ENCODE measurements around the gene TRABD.
"Not testable (repeated sequence)": the region's sequence is repeated elsewhere in the genome, so short reads cannot be mapped to it uniquely, and the experiment has no call there.

The TRABD gene

GRCh38 chr22:50201191-50202129 lies 15.7 kb downstream of the TRABD start:
- DNase-seq (ENCODE audit: low read depth): no peak

- no peak for DNase-seq (ENCODE audit: low read depth)
These were observed 16.5 kb downstream of the TRABD start for GRCh38 chr22:50202130-50202666.

DNA sequence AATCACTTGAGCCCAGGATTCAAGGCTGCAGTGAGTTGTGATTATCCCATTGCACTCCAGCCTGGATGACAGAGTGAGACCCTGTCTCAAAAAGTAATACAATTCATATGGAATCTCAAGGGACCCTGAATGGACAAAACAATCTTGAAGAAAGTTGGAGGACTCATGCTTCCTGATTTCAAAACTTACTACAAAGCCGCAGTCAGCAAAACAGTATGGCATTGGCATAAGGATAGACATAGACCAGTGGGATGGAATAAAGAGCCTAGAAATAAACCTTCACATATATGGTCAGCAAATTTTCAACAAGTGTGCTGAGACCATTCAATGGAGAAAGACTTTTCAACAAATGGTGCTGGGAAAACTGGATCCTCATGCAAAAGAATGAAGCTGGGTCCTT lies 17.6 kb downstream of the TRABD start:
- no peak for DNase-seq (ENCODE audit: low read depth)

DNA sequence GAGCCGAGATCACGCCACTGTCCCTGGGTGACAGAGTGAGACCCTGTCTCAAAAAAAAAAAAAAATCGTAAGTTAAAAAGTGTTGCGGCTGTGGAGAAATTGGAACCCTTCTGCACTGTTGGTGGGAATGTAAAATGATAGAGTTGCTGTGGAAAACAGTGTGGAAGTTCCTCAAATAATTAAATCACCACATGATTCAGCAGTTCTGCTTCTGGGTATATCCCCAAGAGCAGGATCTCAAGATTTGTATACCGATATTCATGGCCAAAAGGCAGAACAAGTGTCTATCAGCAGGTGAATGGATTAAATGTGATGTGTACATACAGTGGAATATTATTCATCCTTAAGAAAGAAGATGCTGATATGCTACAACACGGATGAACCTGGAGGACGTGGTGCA lies 18.9 kb downstream of the TRABD start:
- no peak for DNase-seq (ENCODE audit: low read depth)

GRCh38 chr22:50204998-50205397 lies 19.3 kb downstream of the TRABD start:
- DNase-seq (ENCODE audit: low read depth): not testable (repeated sequence)

DNA sequence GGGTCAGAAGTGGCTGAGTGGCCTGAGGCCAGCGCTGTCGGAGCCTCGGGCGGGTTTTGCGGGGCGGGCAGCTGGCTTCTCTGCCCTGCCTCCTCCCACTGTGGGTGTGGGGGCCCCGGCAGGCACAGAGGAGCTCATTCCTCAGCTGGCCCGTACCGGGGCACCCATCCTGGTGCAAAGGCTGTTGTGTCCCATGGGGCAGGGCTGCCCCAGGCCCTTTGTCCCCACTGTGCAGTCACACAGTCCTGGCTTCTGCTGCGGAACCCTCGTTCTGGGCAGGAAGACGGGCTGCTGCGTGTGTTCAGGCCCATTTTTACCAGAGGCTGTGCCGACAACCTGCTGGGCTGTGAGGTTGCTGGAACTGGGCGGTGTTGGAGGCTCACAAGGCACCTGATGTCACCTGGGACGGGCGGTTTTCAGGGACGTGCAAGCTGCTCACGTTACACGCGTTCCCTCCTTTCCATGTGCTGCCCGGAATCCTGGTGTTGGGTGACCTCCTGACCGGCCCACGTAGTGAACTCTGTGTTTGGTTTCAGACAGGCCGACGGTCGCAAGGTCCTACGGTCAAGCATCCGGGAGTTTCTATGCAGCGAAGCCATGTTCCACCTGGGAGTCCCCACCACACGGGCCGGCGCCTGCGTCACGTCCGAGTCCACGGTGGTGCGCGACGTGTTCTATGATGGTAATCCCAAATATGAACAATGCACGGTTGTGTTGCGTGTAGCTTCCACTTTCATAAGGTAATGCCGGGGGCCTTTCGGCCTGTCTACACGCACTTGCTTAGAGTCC lies 20.3 kb downstream of the TRABD start:
- no peak for DNase-seq (ENCODE audit: low read depth)

- no peak for DNase-seq (ENCODE audit: low read depth)
These were observed 20.9 kb downstream of the TRABD start for GRCh38 chr22:50206599-50206998.

DNA sequence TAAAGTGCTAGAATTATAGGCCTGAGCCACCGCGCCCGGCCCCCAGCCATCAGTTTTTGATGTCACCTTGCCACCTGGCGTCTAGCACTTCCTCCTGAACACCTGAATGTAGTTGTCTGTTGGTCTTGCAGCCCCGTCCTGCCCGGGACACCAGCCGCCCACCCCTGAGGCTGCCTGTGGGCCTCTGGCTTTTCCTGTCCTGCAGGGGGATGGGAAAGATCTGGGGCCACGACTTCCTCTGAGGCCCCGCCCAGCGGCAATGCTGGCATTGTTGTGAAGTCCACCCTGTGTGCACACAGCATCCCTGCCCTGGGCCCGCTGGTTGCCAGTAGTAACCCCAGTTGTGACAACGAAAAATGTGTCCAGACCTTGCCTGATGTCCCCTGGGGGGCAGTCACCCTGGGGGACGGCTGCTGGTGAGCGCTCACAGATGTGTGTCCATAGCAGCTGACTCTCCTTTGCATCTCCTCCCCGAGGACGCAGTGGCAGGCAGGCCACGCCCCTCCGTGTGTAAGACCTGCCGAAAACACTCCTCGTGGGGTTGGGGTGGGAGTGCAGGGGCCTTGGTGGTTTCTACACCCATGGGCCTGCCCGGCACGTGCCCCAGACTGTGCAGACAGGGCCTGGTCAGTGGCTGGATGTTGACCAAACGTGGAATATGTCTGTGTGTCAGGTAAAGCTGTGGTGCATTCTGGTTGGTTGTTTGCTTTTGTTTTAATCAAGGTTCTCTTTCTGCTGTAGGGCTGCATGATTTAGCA lies 21.8 kb downstream of the TRABD start:
- DNase-seq (ENCODE audit: low read depth): no peak

- no peak for DNase-seq (ENCODE audit: low read depth)
These were observed 22.8 kb downstream of the TRABD start for GRCh38 chr22:50208430-50208938.

DNA sequence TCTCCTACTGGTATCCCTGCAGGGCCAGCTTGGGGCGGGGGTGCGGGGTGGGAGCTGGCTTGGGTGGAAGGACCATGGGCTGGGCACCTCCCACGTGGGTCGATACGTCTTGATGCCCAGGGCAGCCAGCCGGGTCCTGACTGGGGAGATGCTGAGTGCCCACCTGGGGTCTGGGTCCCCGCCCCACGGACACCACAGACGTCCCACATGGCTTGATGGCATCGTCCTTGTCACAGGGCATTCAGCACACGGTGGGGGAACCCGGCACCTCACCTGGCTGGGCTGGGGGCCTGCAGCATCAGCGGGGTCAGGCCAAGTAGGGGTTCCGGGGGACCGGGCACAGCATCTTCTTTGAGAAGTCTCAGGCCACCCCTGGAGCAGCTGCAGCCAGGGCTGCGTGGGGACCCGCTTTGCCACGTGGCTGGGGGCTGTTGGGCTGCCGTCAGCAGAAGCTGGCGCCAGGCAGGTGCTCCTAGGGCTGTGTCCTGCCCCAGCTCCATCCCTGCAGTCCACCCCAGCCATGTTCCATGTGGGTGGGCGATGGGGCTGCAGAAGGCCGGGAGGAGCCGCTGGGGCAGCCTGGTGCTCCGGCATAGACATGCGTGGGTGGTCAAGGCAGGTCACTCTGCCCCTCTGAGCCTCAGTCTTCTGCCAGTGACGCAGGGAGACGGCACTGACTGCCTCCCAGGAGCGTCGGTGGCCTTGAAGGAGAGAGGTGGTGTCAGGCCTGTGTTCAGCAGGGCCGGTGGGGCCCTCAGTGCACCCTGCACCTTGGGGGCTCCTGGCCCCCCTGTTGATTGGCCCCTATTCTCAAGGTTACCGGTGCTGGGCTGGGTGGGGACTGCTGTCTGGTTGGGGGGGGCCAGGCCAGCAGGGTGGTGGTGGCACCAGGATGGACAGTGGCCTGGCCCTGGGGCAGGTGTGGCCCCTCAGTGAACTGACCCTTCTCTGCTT lies 23.5 kb downstream of the TRABD start:
- DNase-seq (ENCODE audit: low read depth): no peak

- peak; percentile 17 for DNase-seq (ENCODE audit: low read depth)
These were observed 24.2 kb downstream of the TRABD start for GRCh38 chr22:50209893-50210292.

GRCh38 chr22:50210378-50211139 lies 24.8 kb downstream of the TRABD start:
- no peak for DNase-seq (ENCODE audit: low read depth)

- no peak for DNase-seq (ENCODE audit: low read depth)
These were observed 25.4 kb downstream of the TRABD start for GRCh38 chr22:50211147-50211546.

DNA sequence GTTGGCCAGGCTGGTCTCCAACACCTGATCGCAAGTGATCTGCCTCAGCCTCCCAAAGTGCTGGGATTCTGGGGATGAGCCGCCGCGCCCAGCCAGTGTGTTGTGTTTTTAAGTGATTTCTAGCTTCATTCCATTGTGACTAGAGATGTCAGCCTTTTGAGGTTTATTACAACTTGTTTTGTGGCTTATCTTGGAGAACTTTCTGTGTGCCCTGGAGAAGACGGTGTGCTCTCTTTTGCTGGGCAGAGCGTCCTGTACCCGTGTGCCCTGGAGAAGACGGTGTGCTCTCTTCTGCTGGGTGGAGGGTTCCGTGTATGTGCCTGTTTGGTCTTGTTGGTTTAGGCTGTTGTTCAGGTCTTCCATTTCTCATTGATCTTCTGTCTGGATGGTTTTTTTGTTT lies 27.6 kb downstream of the TRABD start:
- no peak for DNase-seq (ENCODE audit: low read depth)

DNA sequence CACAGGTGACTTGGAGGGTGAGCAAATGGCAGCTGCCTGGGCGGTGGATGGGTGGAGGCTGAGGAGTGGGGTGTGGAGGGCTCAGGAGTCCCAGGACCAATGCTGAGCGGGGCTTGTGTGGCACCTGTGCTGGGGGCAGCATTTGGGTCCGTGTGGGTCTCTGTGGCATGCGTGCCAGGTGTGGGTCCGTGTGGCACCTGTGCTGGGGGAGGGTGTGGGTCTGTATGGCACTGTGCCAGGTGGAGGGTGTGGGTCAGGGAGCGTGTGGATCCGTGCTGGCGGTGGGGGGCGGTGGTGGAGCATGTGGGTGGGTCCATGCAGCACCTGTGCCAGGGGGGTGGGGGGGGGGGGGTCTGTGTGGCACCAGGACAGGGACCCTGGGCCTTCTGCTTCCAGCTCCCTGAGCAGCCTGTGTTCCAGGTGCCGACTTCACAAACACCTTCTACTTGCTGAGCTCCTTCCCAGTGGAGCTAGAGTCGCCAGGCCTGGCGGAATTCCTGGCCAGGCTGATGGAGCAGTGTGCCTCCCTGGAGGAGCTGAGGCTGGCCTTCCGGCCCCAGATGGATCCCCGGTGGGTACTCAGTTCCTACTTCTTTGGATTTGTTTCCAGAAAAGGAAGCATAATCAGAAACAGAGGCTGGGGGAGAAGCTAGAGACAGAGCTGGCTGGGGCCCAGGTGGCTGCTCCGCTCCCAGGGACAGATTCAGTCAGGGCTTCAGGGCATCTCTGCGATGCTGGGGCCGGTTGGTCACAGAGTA lies 29.8 kb downstream of the TRABD start:
- no peak for DNase-seq (ENCODE audit: low read depth)

DNA sequence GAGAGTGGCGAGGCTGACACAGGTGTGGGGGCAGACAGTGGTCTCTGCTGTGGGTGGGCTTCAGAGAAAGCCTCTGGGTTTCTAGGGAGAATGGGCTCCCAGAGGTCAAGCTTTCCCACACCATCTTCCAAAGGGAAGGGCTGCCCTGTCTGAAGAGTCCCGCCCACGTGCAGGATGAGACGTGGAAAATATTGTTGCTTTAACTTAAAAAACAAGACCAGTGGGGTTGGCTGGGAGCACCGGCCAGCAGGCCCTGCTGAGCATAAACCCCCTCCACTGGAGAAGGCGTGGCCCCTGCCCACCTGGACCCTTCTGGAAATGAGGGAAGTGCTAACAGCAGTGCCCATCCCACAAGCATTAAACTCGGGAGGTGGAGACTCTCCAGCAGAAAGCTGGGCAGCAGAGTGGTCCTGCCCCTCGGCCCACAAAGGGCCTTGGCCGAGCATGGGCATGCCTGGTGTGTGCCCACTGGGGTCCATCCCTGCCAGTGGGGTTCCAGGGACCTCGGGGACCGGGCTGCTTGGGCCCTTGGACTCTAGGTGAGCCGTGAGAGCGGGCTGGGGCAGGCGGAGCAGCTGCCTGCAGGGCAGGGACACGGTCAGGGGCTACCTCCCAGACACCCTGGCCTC lies 30.5 kb downstream of the TRABD start:
- DNase-seq (ENCODE audit: low read depth): no peak

DNA sequence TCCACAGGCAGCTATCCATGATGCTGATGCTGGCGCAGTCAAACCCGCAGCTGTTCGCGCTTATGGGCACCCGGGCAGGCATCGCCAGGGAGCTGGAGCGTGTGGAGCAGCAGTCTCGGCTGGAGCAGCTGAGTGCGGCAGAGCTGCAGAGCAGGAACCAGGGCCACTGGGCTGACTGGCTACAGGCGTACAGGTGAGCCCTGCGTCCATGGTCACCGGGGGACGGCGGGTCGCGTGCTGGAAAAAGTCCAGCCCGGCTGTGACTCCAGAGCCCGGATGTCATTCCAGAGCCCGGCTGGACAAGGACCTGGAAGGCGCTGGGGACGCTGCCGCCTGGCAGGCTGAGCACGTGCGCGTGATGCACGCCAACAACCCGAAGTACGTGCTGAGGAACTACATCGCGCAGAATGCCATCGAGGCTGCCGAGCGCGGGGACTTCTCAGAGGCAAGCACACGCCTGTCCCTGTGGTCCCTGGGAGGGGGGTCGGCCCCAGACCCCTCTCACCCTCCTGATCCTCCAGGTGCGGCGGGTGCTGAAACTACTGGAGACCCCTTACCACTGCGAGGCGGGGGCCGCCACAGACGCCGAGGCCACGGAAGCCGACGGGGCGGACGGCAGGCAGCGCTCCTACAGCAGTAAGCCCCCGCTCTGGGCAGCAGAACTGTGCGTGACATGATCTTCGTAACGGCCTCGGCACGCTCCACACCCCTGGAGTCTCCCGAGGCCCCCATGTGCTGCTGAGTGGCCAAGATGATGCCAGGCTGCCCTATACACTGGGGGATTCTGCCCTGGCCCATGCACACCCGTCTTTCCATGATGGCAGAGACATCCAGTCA lies 31.2 kb downstream of the TRABD start:
- no peak for DNase-seq (ENCODE audit: low read depth)
